Loucy (cell line): ENCODE results near the gene AGBL1.

ENCODE experiments used
- H2AFZ ChIP-seq: fragments of 200-600 bp; sonication (generic); 2 replicates; pipeline ENCODE4 v1.6.0; 2016; ENCODE audit warnings: antibody characterized with exemption, mild to moderate bottlenecking, low read length, moderate library complexity
- H3F3A ChIP-seq: fragments of 200-600 bp; 2 replicates; pipeline ENCODE4 v1.6.0; 2016; ENCODE audit warnings: antibody characterized with exemption, low read depth, mild to moderate bottlenecking
- H3K27me3 ChIP-seq: fragments of 200-600 bp; sonication (generic); 2 replicates; pipeline ENCODE4 v1.6.1; 2014; ENCODE audit warnings: low read length, mild to moderate bottlenecking; ENCODE audit not compliant: insufficient read depth, poor library complexity, severe bottlenecking
- H3K36me3 ChIP-seq: fragments of 200-600 bp; sonication (generic); 2 replicates; pipeline ENCODE4 v1.6.1; 2016; ENCODE audit warnings: low read length; ENCODE audit not compliant: insufficient read depth
- H3K4me1 ChIP-seq: fragments of 200-600 bp; sonication (generic); 2 replicates; pipeline ENCODE4 v1.5.1; 2014; ENCODE audit warnings: low read length, mild to moderate bottlenecking; ENCODE audit not compliant: insufficient read depth, poor library complexity, severe bottlenecking
- H3K4me2 ChIP-seq: fragments of 200-600 bp; sonication (generic); 2 replicates; pipeline ENCODE4 v1.6.0; 2014; ENCODE audit warnings: antibody characterized with exemption, low read length, low read depth, mild to moderate bottlenecking; ENCODE audit not compliant: poor library complexity, severe bottlenecking
- H3K4me3 ChIP-seq: fragments of 200-600 bp; sonication (generic); 2 replicates; pipeline ENCODE4 v1.5.1; 2014; ENCODE audit warnings: low read length, mild to moderate bottlenecking, mixed read lengths; ENCODE audit not compliant: poor library complexity, severe bottlenecking
- H3K79me2 ChIP-seq: fragments of 200-600 bp; sonication (generic); 2 replicates; pipeline ENCODE4 v1.6.1; 2014; ENCODE audit warnings: low read length; ENCODE audit not compliant: insufficient read depth
- H3K9ac ChIP-seq: fragments of 200-600 bp; sonication (generic); 2 replicates; pipeline ENCODE4 v1.6.0; 2014; ENCODE audit warnings: mild to moderate bottlenecking, low read depth, low read length, moderate library complexity; ENCODE audit not compliant: poor library complexity, severe bottlenecking
- H3K9me2 ChIP-seq: fragments of 200-600 bp; sonication (generic); replicated peaks from 2 replicates; pipeline ENCODE4 v1.6.1; 2016; ENCODE audit warnings: low read depth, low read length, mixed read lengths
- H3K9me3 ChIP-seq: fragments of 200-600 bp; sonication (generic); 2 replicates; pipeline ENCODE4 v1.6.1; 2014; ENCODE audit warnings: mild to moderate bottlenecking, antibody characterized with exemption, low read length, low read depth; ENCODE audit not compliant: insufficient read depth
- H4K20me1 ChIP-seq: fragments of 200-600 bp; sonication (generic); 2 replicates; pipeline ENCODE4 v1.6.0; 2014; ENCODE audit warnings: antibody characterized with exemption, low read length, mild to moderate bottlenecking; ENCODE audit not compliant: insufficient read depth, poor library complexity, severe bottlenecking
- CTCF ChIP-seq: fragments of 200-600 bp; sonication (generic); conservative IDR thresholded peaks from 2 replicates; pipeline ENCODE4 v1.5.1; 2014; ENCODE audit warnings: mild to moderate bottlenecking, antibody characterized with exemption, low read length
- EZH2phosphoT487 ChIP-seq: fragments of 200-600 bp; IDR thresholded peaks from 2 replicates; pipeline ENCODE4 v1.6.1; 2018; ENCODE audit warnings: antibody characterized with exemption, mild to moderate bottlenecking, moderate library complexity, borderline replicate concordance

The AGBL1 gene

DNA sequence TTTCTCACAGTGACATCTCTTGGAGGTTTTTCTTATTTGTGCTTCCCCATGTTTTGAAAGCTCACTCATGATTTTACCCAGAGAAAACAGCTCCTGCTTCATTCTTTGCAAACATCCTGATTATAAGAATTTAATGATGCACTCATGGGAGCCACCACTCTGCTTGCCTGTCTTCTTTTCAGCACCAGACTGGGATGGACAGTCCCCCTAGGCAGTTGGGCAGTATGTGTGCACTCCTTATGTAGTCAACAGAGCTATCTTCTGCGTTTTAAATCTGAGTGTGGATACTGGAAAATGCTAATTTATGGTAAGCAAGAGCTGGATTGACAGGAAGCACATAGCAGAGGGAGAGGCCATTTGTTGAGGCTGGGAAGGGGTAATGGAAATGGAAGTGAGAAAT, 276.1 kb downstream of the AGBL1 start:
- H3K9me3 ChIP-seq, result peaks cover 2% of the 10 kb centered on the region; the same call in 1 of the 2 replicates

GRCh38 chr15:86362555-86362954, 282.9 kb downstream of the AGBL1 start:
- Histone ChIP-seq H3F3A (no peaks in the 10 kb centered on the region), H4K20me1 (no peaks in the 10 kb centered on the region), H3K79me2 (no peaks in the 10 kb centered on the region), H2AFZ (no peak overlapping the region), H3K4me3 (no peak overlapping the region), H3K9me3 (no peaks in the 10 kb centered on the region), H3K36me3 (no peaks in the 10 kb centered on the region), H3K4me1 (no peaks in the 10 kb centered on the region), H3K27me3 (no peaks in the 10 kb centered on the region), H3K9ac (no peak overlapping the region), H3K4me2 (no peak overlapping the region), H3K9me2 (no peaks in the 10 kb centered on the region)
- TF ChIP-seq CTCF (no peak), EZH2phosphoT487 (no peak)

More for the DNA sequence above, 276.1 kb downstream of the AGBL1 start:
- H3K9me2 ChIP-seq, result no peaks in the 10 kb centered on the region
- H3K4me2 ChIP-seq, result no peak overlapping the region
- no peak for TF ChIP-seq CTCF
- TF ChIP-seq EZH2phosphoT487, result no peak
- H3K79me2 ChIP-seq, result no peaks in the 10 kb centered on the region
- H4K20me1 ChIP-seq, result no peaks in the 10 kb centered on the region
- no peaks in the 10 kb centered on the region for H3K4me1 ChIP-seq
- no peaks in the 10 kb centered on the region for H3K36me3 ChIP-seq
- H2AFZ ChIP-seq, result no peak overlapping the region
- H3K9ac ChIP-seq, result no peak overlapping the region
- no peaks in the 10 kb centered on the region for H3F3A ChIP-seq
- H3K4me3 ChIP-seq, result no peak overlapping the region
- no peaks in the 10 kb centered on the region for H3K27me3 ChIP-seq

GRCh38 chr15:86373147-86373546, 293.5 kb downstream of the AGBL1 start:
- Histone ChIP-seq H2AFZ (no peak overlapping the region), H3K36me3 (no peaks in the 10 kb centered on the region), H3K9me3 (no peaks in the 10 kb centered on the region), H3K4me1 (no peaks in the 10 kb centered on the region), H3K9ac (no peak overlapping the region), H3K4me2 (no peak overlapping the region), H3K79me2 (no peaks in the 10 kb centered on the region), H3K27me3 (no peaks in the 10 kb centered on the region), H3F3A (no peaks in the 10 kb centered on the region), H3K9me2 (no peaks in the 10 kb centered on the region), H3K4me3 (no peak overlapping the region), H4K20me1 (no peaks in the 10 kb centered on the region)
- no peak for TF ChIP-seq CTCF
- no peak for TF ChIP-seq EZH2phosphoT487
